ENCODE measurements around the gene CYP4F11. TPM values are rescaled to one million over a fixed set of nuclear protein-coding genes. Genes with fewer than 3 reads are reported as not detected.

The CYP4F11 gene
- not detected for polyA plus RNA-seq (2012; ENCODE audit: insufficient read length, low read depth)

- TF ChIP-seq REST (IDR thresholded peaks at IDR 0.05; ENCODE audit: insufficient read depth in 1 of 2, low read depth in 2 of 2, low read length in 2 of 2), result no peak
- no peak for TF ChIP-seq TAF1 (IDR thresholded peaks at IDR 0.05; ENCODE audit: borderline replicate concordance, insufficient read depth, low read length)
- no peak for TF ChIP-seq FOXP2 (optimal IDR thresholded peaks at IDR 0.05; ENCODE audit: borderline replicate concordance, extremely low read depth, extremely low read length, insufficient read depth)
Measured at GRCh38 chr19:15934332-15935078, at the start of gene CYP4F11. Gene CYP4F11, minus strand, starts transcription at chr19:15934529. Its CDS starts 121 bp downstream, at chr19:15934408.

DNA sequence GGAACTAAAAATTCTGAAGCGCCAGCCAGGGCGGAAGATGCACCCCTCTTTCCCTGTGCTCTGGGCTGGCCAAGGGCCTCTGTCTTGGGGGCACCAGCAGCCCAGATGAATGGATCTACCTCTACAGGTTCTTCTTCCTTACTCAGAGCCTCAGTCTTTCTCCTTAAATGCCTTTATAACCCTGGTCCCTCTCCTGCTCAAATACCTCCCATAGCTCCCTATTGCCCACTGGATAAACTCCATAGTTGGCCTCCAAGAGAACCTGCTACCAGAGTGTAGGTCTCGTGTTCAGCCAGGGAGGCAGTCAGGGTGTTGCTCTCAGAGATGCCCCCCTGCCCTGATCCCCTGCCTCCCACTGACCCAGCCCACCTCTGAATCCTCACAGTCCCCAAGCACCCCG lies 45.0 kb upstream of the CYP4F11 start:
- TF ChIP-seq FOXP2 (optimal IDR thresholded peaks at IDR 0.05; ENCODE audit: borderline replicate concordance, extremely low read depth, extremely low read length, insufficient read depth), result no peak
- no peak for TF ChIP-seq REST (IDR thresholded peaks at IDR 0.05; ENCODE audit: insufficient read depth in 1 of 2, low read depth in 2 of 2, low read length in 2 of 2)
- TF ChIP-seq POLR2AphosphoS5 (IDR thresholded peaks at IDR 0.05; ENCODE audit: low read depth, low read length), result no peak
- no peak for TF ChIP-seq TAF1 (IDR thresholded peaks at IDR 0.05; ENCODE audit: borderline replicate concordance, insufficient read depth, low read length)
- no peak for TF ChIP-seq SIN3A (IDR thresholded peaks at IDR 0.05; ENCODE audit: borderline replicate concordance, insufficient read depth, low read length)

- TF ChIP-seq SIN3A (IDR thresholded peaks at IDR 0.05; ENCODE audit: borderline replicate concordance, insufficient read depth, low read length) (no peak), POLR2AphosphoS5 (IDR thresholded peaks at IDR 0.05; ENCODE audit: low read depth, low read length) (no peak), FOXP2 (optimal IDR thresholded peaks at IDR 0.05; ENCODE audit: borderline replicate concordance, extremely low read depth, extremely low read length, insufficient read depth) (no peak), REST (IDR thresholded peaks at IDR 0.05; ENCODE audit: insufficient read depth in 1 of 2, low read depth in 2 of 2, low read length in 2 of 2) (no peak), TAF1 (IDR thresholded peaks at IDR 0.05; ENCODE audit: borderline replicate concordance, insufficient read depth, low read length) (no peak)
Measured at GRCh38 chr19:15977690-15978089, 43.4 kb upstream of the CYP4F11 start.

DNA sequence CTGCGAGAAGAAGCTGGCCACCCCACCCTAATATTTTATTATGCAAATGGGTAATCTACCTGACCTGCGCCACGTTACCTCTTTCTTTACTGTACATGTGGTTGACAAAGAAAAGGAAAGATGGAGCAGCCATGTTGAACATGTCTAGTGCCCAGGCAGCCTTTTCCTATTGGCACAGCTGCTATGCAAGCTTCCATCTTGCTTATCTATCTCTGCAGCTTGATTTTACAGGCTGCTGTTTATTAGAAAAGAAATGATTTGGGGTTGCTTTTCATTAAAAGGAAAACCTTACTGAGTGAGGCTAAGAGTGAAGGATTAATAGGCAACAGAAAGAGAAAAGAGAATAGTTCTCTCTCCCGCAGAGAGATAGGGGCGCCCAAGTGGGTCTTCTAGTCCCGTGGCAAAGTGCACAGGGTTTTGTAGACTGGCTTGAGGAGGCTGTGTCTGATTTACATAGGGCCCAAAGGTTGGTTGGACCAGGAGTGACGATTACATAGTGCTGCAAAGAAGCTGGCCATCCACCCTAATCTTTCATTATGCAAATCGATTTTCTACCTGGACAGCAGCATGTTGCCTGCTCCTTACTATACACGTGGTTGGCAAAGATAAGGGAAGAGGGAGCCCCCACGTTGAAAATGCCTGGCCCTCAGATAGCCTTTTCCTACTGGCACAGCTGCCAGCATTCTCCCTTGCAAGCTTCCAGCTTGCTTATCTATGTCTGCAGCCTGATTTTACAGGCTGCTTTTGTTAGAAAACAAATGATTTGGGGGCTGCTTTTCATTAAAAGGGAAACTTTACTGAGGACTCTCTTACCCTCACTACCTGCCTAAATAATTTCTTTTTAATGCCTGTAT lies 42.7 kb upstream of the CYP4F11 start:
- no peak for TF ChIP-seq FOXP2 (optimal IDR thresholded peaks at IDR 0.05; ENCODE audit: borderline replicate concordance, extremely low read depth, extremely low read length, insufficient read depth)
- TF ChIP-seq SIN3A (IDR thresholded peaks at IDR 0.05; ENCODE audit: borderline replicate concordance, insufficient read depth, low read length), result no peak
- no peak for TF ChIP-seq TAF1 (IDR thresholded peaks at IDR 0.05; ENCODE audit: borderline replicate concordance, insufficient read depth, low read length)
- TF ChIP-seq REST (IDR thresholded peaks at IDR 0.05; ENCODE audit: insufficient read depth in 1 of 2, low read depth in 2 of 2, low read length in 2 of 2), result no peak
- TF ChIP-seq POLR2AphosphoS5 (IDR thresholded peaks at IDR 0.05; ENCODE audit: low read depth, low read length), result no peak

Measured in PFSK-1 (cell line).